GM23338 (cell line): ENCODE data around the gene MLST8. TPM values are rescaled to one million over a fixed set of nuclear protein-coding genes. Genes with fewer than 3 reads are reported as not detected.

Experiments used
- ATAC-seq: fragments of 200-7000 bp; cut with Tn5 transposase; 3 replicates; pipeline ENCODE4 v1.9.1; 2020
- DNase-seq: peaks from one replicate; pipeline ENCODE4 v3.0.0-alpha.2; 2015; ENCODE audit warnings: low spot score
- H2AFZ ChIP-seq: fragments of 200-600 bp; sonication (generic); 2 replicates; pipeline ENCODE4 v1.8.0; 2016; ENCODE audit warnings: antibody characterized with exemption, mild to moderate bottlenecking, moderate library complexity
- H3F3A ChIP-seq: fragments of 200-600 bp; sonication (generic); replicated peaks from 2 replicates; pipeline ENCODE4 v1.8.0; 2017; ENCODE audit warnings: antibody characterized with exemption, mixed run types, low read depth
- H3K27ac ChIP-seq: fragments of 200-600 bp; sonication (generic); 2 replicates; pipeline ENCODE4 v1.6.1; 2016; ENCODE audit warnings: low read depth
- H3K27me3 ChIP-seq: fragments of 200-600 bp; sonication (generic); 2 replicates; pipeline ENCODE4 v1.8.0; 2016; ENCODE audit warnings: mild to moderate bottlenecking, mixed run types, moderate library complexity; ENCODE audit not compliant: insufficient read depth
- H3K36me3 ChIP-seq: fragments of 200-600 bp; sonication (generic); 2 replicates; pipeline ENCODE4 v1.8.0; 2016; ENCODE audit warnings: mild to moderate bottlenecking; ENCODE audit not compliant: insufficient read depth
- H3K4me1 ChIP-seq: fragments of 200-600 bp; sonication (generic); 2 replicates; pipeline ENCODE4 v1.8.0; 2016; ENCODE audit warnings: mild to moderate bottlenecking, moderate library complexity; ENCODE audit not compliant: insufficient read depth
- H3K4me2 ChIP-seq: fragments of 200-600 bp; sonication (generic); 2 replicates; pipeline ENCODE4 v1.7.1; 2017; ENCODE audit warnings: mixed run types
- H3K4me3 ChIP-seq: fragments of 200-600 bp; sonication (generic); 2 replicates; pipeline ENCODE4 v1.6.1; 2016; ENCODE audit warnings: mixed run types
- H3K79me2 ChIP-seq: fragments of 200-600 bp; sonication (generic); replicated peaks from 2 replicates; pipeline ENCODE4 v1.8.0; 2017; ENCODE audit warnings: mild to moderate bottlenecking; ENCODE audit not compliant: insufficient read depth
- H3K9me2 ChIP-seq: fragments of 200-600 bp; sonication (generic); 2 replicates; pipeline ENCODE4 v1.8.0; 2017; ENCODE audit not compliant: insufficient read depth
- H4K20me1 ChIP-seq: fragments of 200-600 bp; sonication (generic); replicated peaks from 2 replicates; pipeline ENCODE4 v1.8.0; 2017; ENCODE audit warnings: mild to moderate bottlenecking; ENCODE audit not compliant: insufficient read depth
- H3K27ac Mint-ChIP-seq: 2 replicates; pipeline ENCODE4 v1.8.0; 2020; ENCODE audit warnings: inconsistent platforms, mild to moderate bottlenecking, moderate library complexity, mixed read lengths
- H3K27me3 Mint-ChIP-seq: 3 replicates; pipeline ENCODE4 v1.8.0; 2022; ENCODE audit warnings: low read depth, mild to moderate bottlenecking, moderate library complexity, mixed read lengths, inconsistent platforms; ENCODE audit not compliant: insufficient read depth, poor library complexity
- H3K36me3 Mint-ChIP-seq: 3 replicates; pipeline ENCODE4 v1.8.0; 2021; ENCODE audit warnings: low read depth, mild to moderate bottlenecking, inconsistent platforms, moderate library complexity, mixed read lengths
- H3K4me1 Mint-ChIP-seq: 3 replicates; pipeline ENCODE4 v1.8.0; 2020; ENCODE audit warnings: mild to moderate bottlenecking, inconsistent platforms, mixed read lengths
- H3K4me3 Mint-ChIP-seq: 3 replicates; pipeline ENCODE4 v1.8.0; 2021; ENCODE audit warnings: moderate library complexity, mild to moderate bottlenecking, inconsistent platforms, mixed read lengths
- H3K9me3 Mint-ChIP-seq: 3 replicates; pipeline ENCODE4 v1.8.0; 2020; ENCODE audit warnings: moderate library complexity, mild to moderate bottlenecking, inconsistent platforms, mixed read lengths
- ETS1 ChIP-seq: IDR thresholded peaks from 2 replicates; pipeline ENCODE4 v1.6.1; 2016; ENCODE audit warnings: antibody characterized with exemption
- JUNB ChIP-seq: IDR thresholded peaks from one replicate; pipeline ENCODE4 v1.6.1; 2016; ENCODE audit warnings: antibody characterized with exemption; ENCODE audit not compliant: unreplicated experiment
- ZNF114 ChIP-seq: fragments of 250-450 bp; sonication (Bioruptor Pico); IDR thresholded peaks from 2 replicates; pipeline ENCODE4 v1.5.0; 2020; ENCODE audit warnings: mild to moderate bottlenecking, moderate library complexity
- polyA plus RNA-seq: library from polyadenylated mRNA; unstranded; fragments of >200 nt; fragmentation: Nextera tagmentation; extraction: Ambion mirVana; gene quantifications from 2 replicates; pipeline ENCODE4 v1.2.1, GENCODE V29; 2016
- total RNA-seq: library from RNA; depleted of rRNA; stranded (reverse); fragments of >200 nt; shearing (Covaris generic); gene quantifications from 2 replicates; pipeline ENCODE4 v1.2.3, GENCODE V29; 2014
- TF ChIP-seq, protein P1 (sequence below): fragments of 250-450 bp; sonication (Bioruptor Pico); IDR thresholded peaks from 2 replicates; pipeline ENCODE4 v1.5.0; 2020; ENCODE audit warnings: mild to moderate bottlenecking, moderate library complexity

Gene MLST8
- total and polyA plus RNA-seq, 2 experiments from 2014 or later, result 58.8 to 138 TPM

DNA sequence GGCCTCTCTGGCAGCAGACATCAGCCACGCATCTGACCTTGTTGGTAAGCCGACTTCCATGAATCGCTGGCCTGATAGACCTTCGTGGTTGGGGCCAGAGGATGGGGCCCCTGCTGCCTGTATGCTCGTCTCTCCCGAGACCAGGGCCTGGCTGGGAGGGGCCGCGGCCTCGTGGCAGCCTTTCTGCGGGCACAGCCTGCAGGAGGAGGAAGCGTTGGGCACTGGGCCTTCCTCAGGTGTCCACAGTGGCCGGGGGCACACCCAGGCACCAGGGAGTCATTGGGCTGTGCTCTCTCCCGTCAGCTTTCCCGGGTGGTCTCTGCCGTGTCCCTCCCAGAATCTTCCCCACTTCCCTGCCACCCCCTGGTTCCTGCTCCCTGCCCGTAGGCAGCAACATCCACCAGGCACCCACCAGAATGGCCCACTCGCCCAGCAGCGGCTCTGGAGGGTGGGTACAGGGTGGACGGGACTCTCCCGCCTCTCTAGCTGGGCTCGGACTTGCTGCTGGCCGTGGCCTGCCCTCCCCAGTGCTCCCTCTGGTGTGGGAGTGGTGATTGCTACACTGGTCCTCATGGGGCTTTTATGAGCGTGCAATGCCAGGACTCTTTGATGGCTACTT, 24.5 kb downstream of the MLST8 start (continued):
- TF ChIP-seq, protein P1, sequence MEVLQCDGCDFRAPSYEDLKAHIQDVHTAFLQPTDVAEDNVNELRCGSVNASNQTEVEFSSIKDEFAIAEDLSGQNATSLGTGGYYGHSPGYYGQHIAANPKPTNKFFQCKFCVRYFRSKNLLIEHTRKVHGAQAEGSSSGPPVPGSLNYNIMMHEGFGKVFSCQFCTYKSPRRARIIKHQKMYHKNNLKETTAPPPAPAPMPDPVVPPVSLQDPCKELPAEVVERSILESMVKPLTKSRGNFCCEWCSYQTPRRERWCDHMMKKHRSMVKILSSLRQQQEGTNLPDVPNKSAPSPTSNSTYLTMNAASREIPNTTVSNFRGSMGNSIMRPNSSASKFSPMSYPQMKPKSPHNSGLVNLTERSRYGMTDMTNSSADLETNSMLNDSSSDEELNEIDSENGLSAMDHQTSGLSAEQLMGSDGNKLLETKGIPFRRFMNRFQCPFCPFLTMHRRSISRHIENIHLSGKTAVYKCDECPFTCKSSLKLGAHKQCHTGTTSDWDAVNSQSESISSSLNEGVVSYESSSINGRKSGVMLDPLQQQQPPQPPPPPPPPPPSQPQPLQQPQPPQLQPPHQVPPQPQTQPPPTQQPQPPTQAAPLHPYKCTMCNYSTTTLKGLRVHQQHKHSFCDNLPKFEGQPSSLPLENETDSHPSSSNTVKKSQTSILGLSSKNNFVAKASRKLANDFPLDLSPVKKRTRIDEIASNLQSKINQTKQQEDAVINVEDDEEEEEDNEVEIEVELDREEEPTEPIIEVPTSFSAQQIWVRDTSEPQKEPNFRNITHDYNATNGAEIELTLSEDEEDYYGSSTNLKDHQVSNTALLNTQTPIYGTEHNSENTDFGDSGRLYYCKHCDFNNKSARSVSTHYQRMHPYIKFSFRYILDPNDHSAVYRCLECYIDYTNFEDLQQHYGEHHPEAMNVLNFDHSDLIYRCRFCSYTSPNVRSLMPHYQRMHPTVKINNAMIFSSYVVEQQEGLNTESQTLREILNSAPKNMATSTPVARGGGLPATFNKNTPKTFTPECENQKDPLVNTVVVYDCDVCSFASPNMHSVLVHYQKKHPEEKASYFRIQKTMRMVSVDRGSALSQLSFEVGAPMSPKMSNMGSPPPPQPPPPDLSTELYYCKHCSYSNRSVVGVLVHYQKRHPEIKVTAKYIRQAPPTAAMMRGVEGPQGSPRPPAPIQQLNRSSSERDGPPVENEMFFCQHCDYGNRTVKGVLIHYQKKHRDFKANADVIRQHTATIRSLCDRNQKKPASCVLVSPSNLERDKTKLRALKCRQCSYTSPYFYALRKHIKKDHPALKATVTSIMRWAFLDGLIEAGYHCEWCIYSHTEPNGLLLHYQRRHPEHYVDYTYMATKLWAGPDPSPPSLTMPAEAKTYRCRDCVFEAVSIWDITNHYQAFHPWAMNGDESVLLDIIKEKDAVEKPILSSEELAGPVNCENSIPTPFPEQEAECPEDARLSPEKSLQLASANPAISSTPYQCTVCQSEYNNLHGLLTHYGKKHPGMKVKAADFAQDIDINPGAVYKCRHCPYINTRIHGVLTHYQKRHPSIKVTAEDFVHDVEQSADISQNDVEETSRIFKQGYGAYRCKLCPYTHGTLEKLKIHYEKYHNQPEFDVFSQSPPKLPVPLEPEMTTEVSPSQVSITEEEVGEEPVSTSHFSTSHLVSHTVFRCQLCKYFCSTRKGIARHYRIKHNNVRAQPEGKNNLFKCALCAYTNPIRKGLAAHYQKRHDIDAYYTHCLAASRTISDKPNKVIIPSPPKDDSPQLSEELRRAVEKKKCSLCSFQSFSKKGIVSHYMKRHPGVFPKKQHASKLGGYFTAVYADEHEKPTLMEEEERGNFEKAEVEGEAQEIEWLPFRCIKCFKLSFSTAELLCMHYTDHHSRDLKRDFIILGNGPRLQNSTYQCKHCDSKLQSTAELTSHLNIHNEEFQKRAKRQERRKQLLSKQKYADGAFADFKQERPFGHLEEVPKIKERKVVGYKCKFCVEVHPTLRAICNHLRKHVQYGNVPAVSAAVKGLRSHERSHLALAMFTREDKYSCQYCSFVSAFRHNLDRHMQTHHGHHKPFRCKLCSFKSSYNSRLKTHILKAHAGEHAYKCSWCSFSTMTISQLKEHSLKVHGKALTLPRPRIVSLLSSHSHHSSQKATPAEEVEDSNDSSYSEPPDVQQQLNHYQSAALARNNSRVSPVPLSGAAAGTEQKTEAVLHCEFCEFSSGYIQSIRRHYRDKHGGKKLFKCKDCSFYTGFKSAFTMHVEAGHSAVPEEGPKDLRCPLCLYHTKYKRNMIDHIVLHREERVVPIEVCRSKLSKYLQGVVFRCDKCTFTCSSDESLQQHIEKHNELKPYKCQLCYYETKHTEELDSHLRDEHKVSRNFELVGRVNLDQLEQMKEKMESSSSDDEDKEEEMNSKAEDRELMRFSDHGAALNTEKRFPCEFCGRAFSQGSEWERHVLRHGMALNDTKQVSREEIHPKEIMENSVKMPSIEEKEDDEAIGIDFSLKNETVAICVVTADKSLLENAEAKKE (CRISPR knock-in tag), result no peak

- H3K9me2 ChIP-seq, result no peaks in the 10 kb centered on the region
- peaks cover 12% of the 10 kb centered on the region for H3K27me3 Mint-ChIP-seq
- H3K79me2 ChIP-seq, result peaks cover 27% of the 10 kb centered on the region
- H4K20me1 ChIP-seq, result no peaks in the 10 kb centered on the region; the same call in 1 of the 2 replicates
- H3K4me1 Mint-ChIP-seq, result no peaks in the 10 kb centered on the region
- H3K27me3 ChIP-seq, result no peaks in the 10 kb centered on the region
- no peaks in the 10 kb centered on the region for H3K9me3 Mint-ChIP-seq
- H3K27ac Mint-ChIP-seq, result no peak overlapping the region
- H3K4me1 ChIP-seq, result no peaks in the 10 kb centered on the region
- no peaks in the 10 kb centered on the region for H3F3A ChIP-seq
- H2AFZ ChIP-seq, result no peak overlapping the region
- ATAC-seq (no peak), DNase-seq (no peak)
- H3K36me3 ChIP-seq, result 0 out of 2 replicates have a peak, but pooled peaks cover 5% of the 10 kb centered on the region
- H3K27ac ChIP-seq, result no peak overlapping the region
- H3K4me3 ChIP-seq, result no peak overlapping the region
- peaks cover 7% of the 10 kb centered on the region; the same call in 2 of the 3 replicates for H3K36me3 Mint-ChIP-seq
- H3K4me2 ChIP-seq, result no peak overlapping the region
- H3K4me3 Mint-ChIP-seq, result no peak overlapping the region
- TF ChIP-seq ETS1 (no peak), JUNB (no peak), ZNF114 (CRISPR knock-in tag) (no peak)
- TF ChIP-seq, protein P1 (CRISPR knock-in tag), result no peak
Observed at GRCh38 chr16:2230376-2230775, 25.1 kb downstream of the MLST8 start.
